GM12878 (cell line): ENCODE data around the gene ADAMTS14. TPM values are rescaled to one million over a fixed set of nuclear protein-coding genes. Genes with fewer than 3 reads are reported as not detected.

ENCODE experiments used
- ATAC-seq: fragments of 200-7000 bp; cut with Tn5 transposase; 3 replicates; pipeline ENCODE4 v1.9.1; 2020; ENCODE audit warnings: mild to moderate bottlenecking, moderate library complexity
- BruUV-seq: library from RNA; stranded (reverse); fragments of 400-500 nt; replicated peaks from 2 replicates; lab custom pipeline; 2021; lab: Mats Ljungman, UMichigan
- CTCF ChIA-PET: fragments of 300-600 bp; sonication (Branson Sonifier 250); formaldehyde crosslinking; extraction: SDS; loops from one replicate; lab custom pipeline; 2021; ENCODE audit warnings: inconsistent platforms; lab: Yijun Ruan, JAX
- POLR2A ChIA-PET: fragments of 350-600 bp; formaldehyde crosslinking; extraction: SDS; loops from one replicate; lab custom pipeline; 2021; ENCODE audit warnings: inconsistent platforms; lab: Charles Lee
- RAD21 ChIA-PET: fragments of 300-600 bp; sonication (Branson Sonifier 250); formaldehyde crosslinking; loops from one replicate; lab custom pipeline; 2023; ENCODE audit warnings: antibody characterized with exemption; ENCODE audit not compliant: unreplicated experiment; lab: Charles Lee
- SMC1A ChIA-PET: fragments of 300-600 bp; sonication (Branson Sonifier 250); formaldehyde crosslinking; loops from one replicate; lab custom pipeline; 2023; ENCODE audit not compliant: unreplicated experiment, uncharacterized antibody; lab: Charles Lee
- DNase-seq: peaks from one replicate; pipeline ENCODE4 v3.0.0-alpha.2; 2011; ENCODE audit warnings: low read depth, low spot score
- FAIRE-seq: peaks from 3 replicates; lab custom pipeline; 2011; peaks lifted over from hg19 to GRCh38; lab: Jason Lieb, UNC
- H2AFZ ChIP-seq: 2 replicates; pipeline ENCODE4 v1.6.0; 2011; ENCODE audit warnings: low read depth, low read length, control low read depth; ENCODE audit not compliant: control insufficient read depth
- H3K27ac ChIP-seq: 2 replicates; pipeline ENCODE4 v1.5.1; 2011; ENCODE audit warnings: control low read depth; ENCODE audit not compliant: control insufficient read depth, insufficient read depth
- H3K27me3 ChIP-seq, 2 experiments: replicated peaks in 1 of 2; 2 replicates each; pipeline versions ENCODE4 v1.6.0 to v1.6.1; 2011; ENCODE audit warnings: low read length in 1 of 2; ENCODE audit not compliant: control insufficient read depth in 2 of 2, insufficient read depth in 2 of 2
- H3K36me3 ChIP-seq, 2 experiments: 2 replicates each; pipeline ENCODE4 v1.5.1; 2011; ENCODE audit warnings: low read length in 1 of 2; ENCODE audit not compliant: control insufficient read depth in 2 of 2, insufficient read depth in 2 of 2
- H3K4me1 ChIP-seq: 2 replicates; pipeline ENCODE4 v1.6.1; 2011; ENCODE audit warnings: mild to moderate bottlenecking, low read length, moderate library complexity, mixed read lengths; ENCODE audit not compliant: control insufficient read depth, insufficient read depth
- H3K4me2 ChIP-seq: 2 replicates; pipeline ENCODE4 v1.6.0; 2011; ENCODE audit warnings: control low read depth; ENCODE audit not compliant: control insufficient read depth, insufficient read depth
- H3K4me3 ChIP-seq: fragments of 200-600 bp; sonication (generic); 2 replicates; pipeline ENCODE4 v1.5.1; 2016
- H3K79me2 ChIP-seq: 2 replicates; pipeline ENCODE4 v1.6.0; 2011; ENCODE audit warnings: low read length; ENCODE audit not compliant: control insufficient read depth, insufficient read depth
- H3K9ac ChIP-seq: 2 replicates; pipeline ENCODE4 v1.8.0; 2011; ENCODE audit warnings: low read length, control low read depth, mixed read lengths; ENCODE audit not compliant: control insufficient read depth, insufficient read depth
- H3K9me3 ChIP-seq: replicated peaks from 3 replicates; pipeline ENCODE4 v1.5.1; 2011; ENCODE audit warnings: mild to moderate bottlenecking, low read length; ENCODE audit not compliant: control insufficient read depth, insufficient read depth
- H4K20me1 ChIP-seq: 2 replicates; pipeline ENCODE4 v1.6.0; 2011; ENCODE audit not compliant: control insufficient read depth, insufficient read depth
- DPF2 ChIP-seq: fragments of 450-650 bp; IDR thresholded peaks from 2 replicates; pipeline ENCODE4 v1.6.1; 2017; ENCODE audit warnings: mild to moderate bottlenecking
- EP300 ChIP-seq, 2 experiments: fragments of 150-350 bp in 1 of 2; IDR thresholded peaks; 2 replicates each; pipeline ENCODE4 v1.6.1; 2011 to 2012; ENCODE audit warnings: low read depth in 2 of 2, low read length in 2 of 2, borderline replicate concordance in 1 of 2, improper control_type of control experiment in 1 of 2, inconsistent platforms in 1 of 2; ENCODE audit not compliant: control insufficient read depth in 1 of 2
- GABPA ChIP-seq: IDR thresholded peaks from 2 replicates; pipeline ENCODE4 v1.6.1; 2014; ENCODE audit warnings: antibody characterized with exemption, low read depth, mild to moderate bottlenecking, inconsistent platforms
- IRF3 ChIP-seq: fragments of 450-650 bp; IDR thresholded peaks from 2 replicates; pipeline ENCODE4 v1.6.1; 2014; ENCODE audit warnings: mild to moderate bottlenecking
- JUND ChIP-seq: IDR thresholded peaks from 2 replicates; pipeline ENCODE4 v1.6.1; 2012; ENCODE audit warnings: low read depth, mild to moderate bottlenecking, low read length, improper control_type of control experiment, moderate library complexity
- MLLT1 ChIP-seq: fragments of 450-650 bp; IDR thresholded peaks from 2 replicates; pipeline ENCODE4 v1.6.1; 2016; ENCODE audit warnings: mild to moderate bottlenecking
- MYC ChIP-seq: IDR thresholded peaks from 2 replicates; pipeline ENCODE4 v1.6.1; 2011; ENCODE audit warnings: mild to moderate bottlenecking, low read length, moderate library complexity, inconsistent platforms; ENCODE audit not compliant: insufficient read depth, insufficient replicate concordance, insufficient read length, severe bottlenecking
- NFXL1 ChIP-seq: fragments of 450-650 bp; IDR thresholded peaks from 2 replicates; pipeline ENCODE4 v1.6.1; 2017; ENCODE audit warnings: antibody characterized with exemption, mild to moderate bottlenecking, borderline replicate concordance
- PAX5 ChIP-seq: IDR thresholded peaks from 2 replicates; pipeline ENCODE4 v1.6.1; 2011; ENCODE audit warnings: low read depth, low read length, borderline replicate concordance
- RB1 ChIP-seq: fragments of 450-650 bp; formaldehyde crosslinking; IDR thresholded peaks from 2 replicates; pipeline ENCODE4 v1.6.1; 2017; ENCODE audit warnings: mild to moderate bottlenecking, borderline replicate concordance
- RELA ChIP-seq: fragments of 450-650 bp; IDR thresholded peaks from 2 replicates; pipeline ENCODE4 v1.8.0; 2014; ENCODE audit warnings: borderline replicate concordance; ENCODE audit not compliant: partially characterized antibody
- RUNX3 ChIP-seq: IDR thresholded peaks from 2 replicates; pipeline ENCODE4 v1.6.1; 2012; ENCODE audit warnings: low read length, inconsistent platforms
- TCF3 ChIP-seq: IDR thresholded peaks from 2 replicates; pipeline ENCODE4 v1.6.1; 2012; ENCODE audit warnings: low read depth, mild to moderate bottlenecking, low read length, borderline replicate concordance; ENCODE audit not compliant: insufficient read depth
- TCF7 ChIP-seq: IDR thresholded peaks from 2 replicates; pipeline ENCODE4 v1.6.1; 2014; ENCODE audit warnings: antibody characterized with exemption, borderline replicate concordance
- ZNF217 ChIP-seq: fragments of 450-650 bp; IDR thresholded peaks from 2 replicates; pipeline ENCODE4 v1.6.1; 2017; ENCODE audit warnings: antibody characterized with exemption, mild to moderate bottlenecking
- ZSCAN29 ChIP-seq: fragments of 450-650 bp; IDR thresholded peaks from 2 replicates; pipeline ENCODE4 v1.6.1; 2017; ENCODE audit warnings: mild to moderate bottlenecking, moderate library complexity
- WGBS: methylation state at CpG from one replicate; pipeline ENCODE4 v1.1.6; 2016; ENCODE audit warnings: low lambda C conversion rate; ENCODE audit not compliant: insufficient replicate concordance, insufficient coverage; ENCODE audit errors: missing lambda C conversion rate; 5-methylcytosine and 5-hydroxymethylcytosine counted together
- in situ Hi-C: fragments of 300-500 bp; cut with MboI; formaldehyde crosslinking; loops from 9 replicates; pipeline ENCODE4 v1.14.3; 2018; ENCODE audit warnings: mixed read lengths
- intact Hi-C: fragments of 100-400 bp; cut with micrococcal nuclease; formaldehyde crosslinking; loops from one replicate; pipeline ENCODE4 v1.14.2; 2022; ENCODE audit not compliant: unreplicated experiment
- polyA plus RNA-seq, 11 experiments: library from polyadenylated mRNA; depleted of rRNA in 4 of 11; unstranded in 6 of 11; stranded (reverse) in 5 of 11; fragments of >200 nt; fragmentation: Nextera tagmentation in 4 of 11; fragmentation: Illumina TruSeq in 1 of 11; extraction: Ambion mirVana in 4 of 11; extraction: Trizol in 1 of 11; gene quantifications; 1 replicate in 1 of 11; 2 replicates in 10 of 11; pipeline versions ENCODE4 v1.2.1 to v1.2.3, GENCODE V29; 2011 to 2016; ENCODE audit warnings: inconsistent platforms in 2 of 11, missing spikeins in 2 of 11, low read depth in 1 of 11
- total RNA-seq, 4 experiments: library from RNA; depleted of rRNA in 3 of 4; stranded (reverse); fragments of >200 nt in 3 of 4; fragmentation: Illumina TruSeq in 1 of 4; extraction: Trizol in 1 of 4; gene quantifications; 2 replicates each; pipeline versions ENCODE4 v1.2.1 to v1.2.3, GENCODE V29; 2013 to 2021

ADAMTS14 gene
- total and polyA plus RNA-seq, 10 of the 15 experiments (the other 5 are each of a cell fraction or from before 2014, with no cell fraction given) = 0.03 to 0.05 TPM; not detected in 8

- TF ChIP-seq DPF2 = no peak
- TF ChIP-seq, all 136 proteins: peak for 0
These were observed 5.9 kb downstream of the ADAMTS14 start (continued) for GRCh38 chr10:70678250-70678635.

GRCh38 chr10:70678757-70679489 is 6.6 kb downstream of the ADAMTS14 start:
- Histone ChIP-seq H3K9me3 (no peaks in the 10 kb centered on the region), H3K36me3 (no peaks in the 10 kb centered on the region), H3K9ac (no peak overlapping the region), H2AFZ (no peak overlapping the region), H3K4me2 (no peak overlapping the region), H3K27me3 (no peaks in the 10 kb centered on the region; a peak in 2 of 4 replicates), H3K79me2 (no peaks in the 10 kb centered on the region), H3K4me3 (no peak overlapping the region), H4K20me1 (no peaks in the 10 kb centered on the region), H3K4me1 (peaks cover 10% of the 10 kb centered on the region), H3K27ac (no peak overlapping the region)
- BruUV-seq = no TSS peak
- ChIA-PET CTCF (no interaction called here), POLR2A (no interaction called here), SMC1A (no interaction called here), RAD21 (no interaction called here)
- ATAC-seq = no peak
- in situ Hi-C loops (no loop called here), intact Hi-C loops (no loop called here)
- no peak for FAIRE-seq
- 33% methylated on average over 3 of the region's 3 CpGs for WGBS
- DNase-seq = no peak
- TF ChIP-seq MLLT1 = no peak
- TF ChIP-seq ZSCAN29 = no peak
- TF ChIP-seq TCF3 = no peak
- no peak for TF ChIP-seq NFXL1
- TF ChIP-seq GABPA = no peak
- no peak for TF ChIP-seq RUNX3
- TF ChIP-seq ZNF217 = no peak
- no peak for TF ChIP-seq PAX5
- TF ChIP-seq RELA = no peak
- TF ChIP-seq IRF3 = no peak
- TF ChIP-seq MYC = no peak
- TF ChIP-seq RB1 = no peak
- TF ChIP-seq EP300 (IDR thresholded peaks at IDR 0.05; ENCODE audit: borderline replicate concordance in 1 of 2, control insufficient read depth in 1 of 2, low read depth in 2 of 2, low read length in 2 of 2) = no peak
- TF ChIP-seq TCF7 = no peak
- no peak for TF ChIP-seq JUND
